ENCODE data around the gene ACTR3.

ACTR3 gene

DNA sequence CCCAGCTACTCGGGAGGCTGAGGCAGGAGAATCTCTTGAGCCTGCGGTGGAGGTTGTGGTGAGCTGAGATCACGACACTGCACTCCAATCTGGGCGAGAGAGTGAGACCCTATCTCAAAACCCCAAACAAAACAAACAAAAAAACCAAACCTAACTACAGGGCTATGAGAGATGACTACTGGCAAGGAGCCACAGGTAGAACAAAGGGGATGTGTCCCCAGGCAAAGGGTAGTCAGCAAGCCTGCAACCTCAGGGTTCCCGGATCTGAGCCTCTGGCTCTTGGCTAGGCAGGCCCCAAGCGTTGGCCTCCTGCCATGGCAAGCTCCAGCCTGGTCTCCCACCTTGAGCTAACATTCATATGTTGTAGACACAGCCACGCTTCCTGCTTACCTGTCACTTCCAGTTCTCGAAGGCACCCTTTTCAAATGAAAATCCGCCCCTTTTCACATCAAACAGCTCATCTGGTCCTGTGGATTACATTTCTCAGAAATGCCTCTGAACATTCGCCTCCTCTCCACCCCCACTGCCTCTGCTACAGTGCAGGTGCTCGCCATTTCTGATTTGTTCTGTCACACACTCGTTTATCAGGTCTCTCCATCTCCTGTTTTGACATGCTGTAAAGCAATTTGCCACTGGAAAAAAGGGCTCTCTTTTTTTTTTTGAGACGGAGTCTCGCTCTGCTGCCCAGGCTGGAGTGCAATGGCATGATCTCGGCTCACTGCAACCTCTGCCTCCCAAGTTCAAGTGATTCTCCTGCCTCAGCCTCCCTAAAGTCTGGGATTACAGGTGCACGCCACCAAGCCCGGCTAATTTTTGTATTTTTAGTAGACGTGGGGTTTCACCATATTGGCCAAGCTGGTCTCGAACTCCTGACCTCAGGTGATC lies 13.1 kb upstream of the ACTR3 start:
- peak; percentile 55 to 73 for DNase-seq (ENCODE audit: low read depth in 2 of 2)

DNA sequence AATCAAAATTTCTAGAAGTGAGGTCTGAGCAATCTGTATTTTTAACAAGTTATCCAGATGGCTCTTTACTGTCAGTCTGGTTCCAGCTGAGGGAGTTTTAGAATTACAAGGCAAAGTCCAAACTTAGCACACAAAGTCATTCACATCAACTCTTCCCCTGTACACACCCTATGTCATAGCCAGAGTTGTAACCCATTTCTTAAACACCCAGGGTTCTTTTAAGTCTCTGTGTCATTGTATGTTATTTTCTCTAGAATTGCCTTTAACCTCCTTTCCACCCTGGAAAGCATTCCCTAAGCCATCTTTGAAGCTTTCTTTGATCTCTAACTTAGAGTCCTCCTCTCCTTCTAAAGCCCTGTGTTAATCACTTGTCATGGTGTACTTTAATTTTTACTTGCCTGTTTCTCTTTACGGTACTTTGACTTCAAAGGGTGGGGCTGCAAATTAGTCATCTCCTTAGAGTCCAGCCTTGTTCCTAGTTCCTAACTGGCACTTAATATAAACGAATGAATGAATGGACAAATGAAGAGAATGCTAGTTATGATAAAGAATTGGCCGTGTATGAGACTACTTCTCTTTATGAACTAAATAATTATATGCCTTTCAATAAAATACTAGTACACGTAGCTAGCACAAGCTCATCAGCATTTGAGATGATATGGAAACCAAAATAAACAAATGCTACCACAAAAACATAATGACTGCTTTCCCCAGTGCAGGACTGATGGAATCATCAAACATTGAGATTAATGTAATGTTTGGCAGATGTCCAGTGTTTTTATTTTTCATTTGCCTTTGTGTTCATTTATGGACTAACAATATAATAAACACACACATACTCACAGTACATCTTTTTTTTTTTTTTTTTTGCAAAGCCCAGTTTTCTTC lies 11.9 kb upstream of the ACTR3 start:
- no peak for DNase-seq (ENCODE audit: low read depth in 2 of 2)

DNA sequence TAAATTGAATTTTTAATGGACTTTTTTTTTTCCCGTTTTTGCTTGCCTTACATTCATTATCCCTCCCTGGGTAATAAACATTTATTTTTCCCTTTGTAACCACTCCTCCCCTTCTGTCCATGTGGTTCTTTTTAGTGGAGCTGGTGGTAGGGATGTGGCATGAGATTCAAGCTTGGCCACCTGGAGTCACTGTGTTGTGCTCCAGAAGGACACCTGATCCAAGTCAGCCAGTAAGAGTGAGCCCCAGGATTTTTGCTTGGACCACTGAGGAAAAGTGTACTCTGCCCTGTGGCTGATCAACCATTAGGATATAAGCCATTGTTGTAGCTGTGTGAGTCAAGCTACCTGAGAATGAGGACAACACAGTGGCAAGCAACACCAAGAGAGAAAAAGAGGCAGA lies 11.1 kb upstream of the ACTR3 start:
- no peak for DNase-seq (ENCODE audit: low read depth in 2 of 2)

DNA sequence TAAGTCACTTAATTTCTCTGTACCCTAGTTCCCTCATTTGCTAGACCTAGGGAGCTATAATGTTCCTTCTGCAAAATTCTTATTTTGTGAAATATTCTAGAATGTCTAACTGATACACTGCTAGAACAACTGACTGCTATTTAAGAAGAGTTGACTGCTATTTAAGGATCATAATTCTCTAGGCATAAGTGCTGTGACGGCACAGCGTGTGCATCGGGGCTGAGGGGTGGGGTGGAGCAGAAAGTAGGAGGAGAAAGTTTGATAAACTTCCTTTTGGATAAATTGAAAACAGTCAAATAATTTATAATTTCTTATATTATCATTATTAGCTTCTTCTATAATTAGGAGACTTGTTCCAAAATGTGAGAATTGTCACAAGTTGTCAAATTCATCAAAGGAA lies 10.4 kb upstream of the ACTR3 start:
- no peak for DNase-seq (ENCODE audit: low read depth in 2 of 2)

DNA sequence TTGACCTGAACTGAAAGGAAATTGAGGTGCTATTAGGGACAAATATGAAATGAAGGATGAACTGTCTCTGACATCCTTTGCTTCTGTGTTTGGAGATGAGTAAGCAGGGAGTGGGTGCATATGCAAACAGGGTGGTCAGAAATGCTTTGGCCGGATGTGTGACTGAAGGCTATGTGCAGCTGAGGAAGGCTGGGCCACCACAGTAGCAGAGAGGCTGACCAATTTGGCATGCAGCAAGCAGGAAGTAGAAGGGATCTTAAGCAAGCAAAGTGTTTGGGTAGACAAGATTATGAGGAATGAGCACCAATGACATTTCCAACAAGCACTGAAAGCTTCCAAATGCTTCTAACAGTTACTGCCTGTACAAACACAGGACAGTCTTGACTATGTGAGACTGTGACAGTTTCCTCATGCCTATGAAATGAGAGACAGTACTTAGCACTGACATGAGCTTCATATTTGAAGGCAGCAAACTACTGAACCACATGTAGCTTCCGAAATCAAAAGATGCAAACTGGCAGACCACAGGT lies 3.3 kb upstream of the ACTR3 start:
- DNase-seq (ENCODE audit: low read depth in 2 of 2), result no peak

DNA sequence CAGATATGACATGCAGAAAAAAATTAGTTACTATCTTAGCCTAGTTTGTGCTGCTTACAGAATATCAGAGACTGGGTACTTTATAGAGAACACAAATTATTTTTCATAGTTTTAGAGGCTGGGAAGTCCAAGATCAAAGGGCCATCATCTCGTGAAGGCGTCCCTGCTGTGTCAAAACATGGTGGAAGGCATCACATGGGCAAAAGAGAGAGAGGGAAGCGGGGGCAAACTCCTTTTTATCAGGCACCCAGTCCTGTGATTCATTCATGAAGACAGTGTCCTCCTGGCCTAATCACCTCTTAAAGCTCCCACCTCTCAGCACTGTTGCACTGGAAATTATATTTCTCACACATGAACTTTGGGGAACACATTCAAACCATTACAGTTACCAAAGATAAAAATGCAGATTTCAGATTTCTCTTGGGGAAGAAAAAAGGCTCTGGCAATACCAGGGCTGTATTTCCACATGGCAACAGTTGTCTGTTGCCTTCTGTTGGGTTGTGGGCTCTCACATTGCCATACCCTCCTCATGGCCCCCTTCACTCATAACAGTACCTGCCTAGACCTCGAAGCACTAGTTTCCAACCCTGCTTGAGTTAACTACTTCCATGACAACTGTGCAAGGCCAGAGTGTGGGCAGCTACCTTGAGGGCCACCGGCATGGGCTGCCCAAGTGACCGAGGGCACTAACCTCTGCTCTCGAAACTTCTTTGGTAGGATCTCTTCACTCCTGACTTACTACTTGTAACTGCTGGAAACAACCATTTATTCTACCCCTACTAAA lies 2.7 kb upstream of the ACTR3 start:
- no peak for DNase-seq (ENCODE audit: low read depth in 2 of 2)

DNA sequence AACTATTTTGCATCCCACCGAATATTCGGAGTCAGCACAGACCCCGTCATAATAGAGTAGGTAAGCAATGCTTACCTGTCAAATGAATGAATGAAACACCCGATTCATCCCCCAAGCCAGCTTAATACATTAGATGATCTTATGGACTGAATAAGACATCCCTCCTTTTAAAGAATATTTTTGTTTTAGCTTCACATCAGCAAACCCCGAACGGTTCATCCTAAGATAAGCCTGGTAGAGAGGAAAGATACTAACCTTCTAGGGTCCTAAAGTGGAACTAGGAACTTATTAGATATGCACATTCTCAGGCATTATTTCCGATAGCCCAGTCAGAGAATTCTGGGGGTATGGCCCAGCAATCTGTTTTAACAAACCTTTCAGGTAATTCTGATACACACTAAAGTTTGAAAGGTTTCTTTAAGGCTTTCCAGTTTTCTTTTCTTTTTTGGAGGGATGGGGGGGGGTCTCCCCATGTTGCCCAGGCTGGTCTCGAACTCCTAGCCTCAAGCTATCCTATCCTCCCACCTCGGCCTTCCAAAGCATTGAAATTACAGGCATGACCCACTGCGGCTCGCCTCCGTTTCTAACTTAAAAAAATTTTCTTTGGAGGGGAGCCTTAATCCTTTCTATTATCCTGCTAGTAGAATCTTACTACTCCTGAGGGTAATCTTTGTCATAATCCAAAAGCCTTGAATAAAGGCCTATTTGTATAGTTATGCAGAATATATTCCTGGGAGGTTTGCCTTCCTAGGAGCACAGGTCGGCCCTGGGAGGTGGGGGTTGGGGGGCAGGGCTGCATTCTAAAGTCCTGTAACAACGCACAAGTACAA lies 1.0 kb upstream of the ACTR3 start:
- DNase-seq (ENCODE audit: low read depth in 2 of 2), result no peak

DNA sequence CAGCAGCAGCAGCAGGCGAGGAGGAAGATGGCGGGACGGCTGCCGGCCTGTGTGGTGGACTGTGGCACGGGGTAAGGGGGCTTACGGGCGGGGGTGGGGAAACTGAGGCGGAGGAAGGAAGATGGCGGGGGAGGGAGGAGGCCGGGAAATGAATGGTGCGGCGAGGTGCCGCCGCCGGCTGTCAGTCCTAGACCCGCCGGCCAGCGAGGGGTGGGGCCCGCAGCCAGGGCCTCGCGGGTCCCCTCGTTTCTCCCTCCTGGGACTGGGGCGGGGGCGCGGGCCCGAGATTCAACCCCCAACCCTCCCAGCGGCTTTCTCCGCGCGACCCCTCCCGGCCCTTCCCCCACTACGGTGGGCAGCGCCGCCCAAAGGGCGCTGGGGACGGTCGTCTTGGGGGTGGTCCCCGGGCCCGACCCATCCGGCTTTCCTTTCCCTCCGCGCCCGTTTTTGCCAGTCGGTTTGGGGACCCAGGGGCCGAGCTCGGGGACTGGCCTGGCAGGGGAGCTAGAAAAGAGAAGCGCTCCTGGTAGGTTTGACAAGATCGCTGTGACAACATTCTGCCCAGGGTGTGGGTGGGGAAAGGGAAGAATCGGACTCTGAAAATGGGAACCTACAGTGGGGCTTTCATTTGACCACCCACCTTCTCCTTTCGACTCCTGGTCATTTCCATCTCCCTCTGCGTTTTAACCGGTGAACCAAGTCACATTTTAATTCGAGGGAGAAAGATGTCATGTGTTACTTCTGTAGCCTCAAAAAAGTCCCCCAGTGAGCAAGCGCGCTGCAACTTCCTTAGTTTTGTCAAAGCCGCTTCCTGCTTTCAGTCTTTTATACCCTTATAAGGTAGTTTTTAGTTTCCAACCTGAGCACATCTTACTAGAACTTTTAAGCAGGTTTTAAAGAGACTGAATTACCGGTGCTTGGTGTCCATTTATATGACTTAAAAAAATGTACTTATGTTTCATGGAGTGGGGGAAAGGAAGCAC lies 655 bp downstream of the ACTR3 start:
- peak; percentile 68 to 70 for DNase-seq (ENCODE audit: low read depth in 2 of 2)

DNA sequence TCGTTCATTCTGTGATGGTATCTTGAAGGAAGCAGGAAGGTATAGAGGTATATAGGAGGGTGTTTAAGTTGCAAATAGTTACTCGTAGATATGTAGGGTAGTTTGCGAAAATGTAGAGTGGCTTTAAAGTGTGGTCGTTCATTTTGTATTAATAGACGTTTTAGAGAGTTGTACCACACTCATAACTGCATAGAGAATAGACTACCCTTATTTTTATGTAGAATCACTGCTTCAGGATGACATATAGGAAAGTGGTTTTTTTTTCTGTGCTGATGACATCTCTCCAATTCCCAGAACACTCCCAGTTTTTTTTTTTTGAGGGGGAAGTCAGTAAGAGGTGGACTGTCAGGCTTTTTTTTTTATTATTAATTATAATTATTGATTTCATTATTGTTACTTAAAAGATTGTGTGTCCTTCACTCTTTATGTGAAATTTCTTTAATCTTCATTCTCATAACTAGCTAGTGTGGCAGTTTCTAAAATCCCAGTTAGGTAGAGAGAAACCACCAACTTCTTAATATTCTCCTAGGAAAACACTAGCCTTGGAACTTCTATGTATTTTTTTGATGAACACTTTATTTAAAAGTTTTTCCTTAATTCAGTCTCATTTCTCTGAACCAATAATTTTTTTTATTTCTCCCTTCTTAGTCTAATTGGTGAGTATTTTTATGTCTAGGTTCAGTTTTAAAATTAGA lies 1.5 kb downstream of the ACTR3 start:
- DNase-seq (ENCODE audit: low read depth in 2 of 2), result no peak

DNA sequence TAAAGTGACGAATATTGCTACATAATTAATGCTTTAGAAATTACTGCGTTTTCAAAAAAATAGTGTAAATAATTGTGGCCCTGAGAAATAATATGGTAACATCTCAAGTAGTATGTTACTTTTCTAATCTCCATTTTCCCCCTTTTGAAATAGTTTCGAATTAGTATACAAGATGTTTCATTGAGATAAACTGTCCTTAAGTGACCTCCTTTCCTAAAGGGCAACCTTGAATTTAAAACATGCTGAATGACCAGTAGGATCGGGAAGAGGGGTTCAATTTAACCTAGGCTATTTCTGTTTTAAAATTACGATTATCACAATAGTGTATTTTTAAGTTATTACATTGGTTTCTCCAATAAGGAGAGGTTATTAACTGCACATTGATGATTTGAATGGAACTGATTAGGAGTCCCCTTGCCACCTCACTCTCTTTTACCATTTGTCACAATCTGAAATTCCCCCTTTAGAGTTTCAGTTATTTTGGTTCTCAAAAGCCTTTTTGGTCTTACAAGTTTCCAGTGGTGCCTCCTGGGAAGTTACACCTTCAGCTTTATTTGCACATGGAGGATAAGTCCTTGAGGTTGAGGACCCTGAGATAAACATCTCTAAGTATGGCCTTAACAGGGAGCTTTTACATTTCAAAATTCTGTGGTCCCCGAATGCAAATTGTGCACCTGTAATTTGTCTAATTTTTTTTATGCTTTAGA lies 2.3 kb downstream of the ACTR3 start:
- DNase-seq (ENCODE audit: low read depth in 2 of 2), result no peak

DNA sequence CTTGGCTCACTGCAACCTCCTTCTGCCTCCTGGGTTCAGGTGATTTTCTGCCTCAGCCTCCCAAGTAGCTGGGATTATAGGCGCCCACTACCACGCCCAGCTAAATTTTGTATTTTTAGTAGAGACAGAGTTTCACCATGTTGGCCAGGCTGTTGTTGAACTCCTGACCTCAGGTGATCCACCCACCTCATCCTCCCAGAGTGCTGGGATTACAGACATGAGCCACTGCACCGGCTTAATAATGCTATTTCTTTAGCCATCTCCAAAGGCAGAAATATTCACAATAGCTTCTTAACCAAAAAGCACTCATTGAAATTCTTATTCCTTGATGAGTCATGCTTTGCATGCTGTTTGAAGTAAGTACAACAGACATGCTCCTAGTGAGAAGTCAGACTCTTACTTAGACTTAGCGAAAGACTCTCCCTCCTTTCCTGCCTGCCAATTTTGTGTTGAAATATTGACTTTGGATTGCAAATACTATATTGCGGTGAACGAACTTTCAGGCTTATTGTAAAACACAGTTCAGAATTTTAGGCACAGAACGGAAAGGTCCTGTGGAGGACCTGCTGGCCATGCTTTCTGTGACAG lies 4.4 kb downstream of the ACTR3 start:
- no peak for DNase-seq (ENCODE audit: low read depth in 2 of 2)

DNA sequence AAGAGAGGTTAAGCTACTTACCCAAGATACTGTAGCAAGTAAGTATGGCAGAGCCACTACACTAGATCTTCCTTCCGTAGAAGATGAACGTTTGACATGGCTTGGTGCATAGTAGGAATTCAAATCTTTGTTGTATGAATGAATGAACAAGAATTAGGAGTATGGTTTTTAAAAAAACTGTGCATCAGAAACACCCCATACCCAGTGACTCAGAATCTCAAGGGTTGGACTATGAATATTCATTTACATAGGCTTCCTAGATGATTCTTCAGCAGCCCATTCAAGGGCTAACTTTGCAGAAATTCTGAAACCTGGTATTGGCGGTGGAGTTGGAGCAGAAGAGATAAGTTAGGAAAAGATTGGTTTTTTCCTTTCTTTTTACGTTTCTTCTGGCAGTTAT lies 5.4 kb downstream of the ACTR3 start:
- DNase-seq (ENCODE audit: low read depth in 2 of 2), result no peak

DNA sequence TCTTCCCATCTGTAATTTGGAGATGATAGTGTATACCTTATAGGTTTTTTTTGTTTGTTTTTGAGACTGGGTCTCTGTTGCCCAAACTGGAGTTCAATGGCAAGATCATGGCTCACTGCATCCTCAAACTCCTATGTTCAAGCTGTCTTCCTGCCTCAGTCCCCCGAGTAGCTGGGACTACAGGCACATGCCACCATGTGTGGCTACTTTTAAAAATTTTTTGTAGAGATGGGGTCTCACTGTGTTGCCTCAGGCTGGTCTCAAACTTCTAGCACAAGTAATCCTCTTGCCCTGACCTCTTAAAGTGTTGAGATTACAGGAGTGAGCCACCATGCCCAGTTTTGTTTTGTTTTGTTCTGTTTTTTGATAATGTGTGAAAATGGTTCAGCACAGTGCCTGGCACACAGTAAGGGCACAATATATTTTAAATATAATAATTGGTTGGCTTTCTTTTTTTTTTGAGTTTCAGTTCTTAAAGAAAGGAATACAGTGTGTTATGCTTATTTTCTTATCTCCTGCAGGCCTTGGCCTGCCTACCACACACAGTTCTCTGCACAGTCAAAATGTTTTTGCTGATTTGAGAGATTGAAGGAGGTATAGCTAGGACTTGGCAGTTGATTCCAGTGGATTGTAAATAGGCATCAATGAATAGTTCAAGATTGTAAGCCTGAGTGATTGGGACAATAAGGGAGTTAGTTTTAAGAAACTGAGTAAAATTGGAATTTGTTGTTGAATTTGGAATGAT lies 6.1 kb downstream of the ACTR3 start:
- DNase-seq (ENCODE audit: low read depth in 2 of 2), result no peak

DNA sequence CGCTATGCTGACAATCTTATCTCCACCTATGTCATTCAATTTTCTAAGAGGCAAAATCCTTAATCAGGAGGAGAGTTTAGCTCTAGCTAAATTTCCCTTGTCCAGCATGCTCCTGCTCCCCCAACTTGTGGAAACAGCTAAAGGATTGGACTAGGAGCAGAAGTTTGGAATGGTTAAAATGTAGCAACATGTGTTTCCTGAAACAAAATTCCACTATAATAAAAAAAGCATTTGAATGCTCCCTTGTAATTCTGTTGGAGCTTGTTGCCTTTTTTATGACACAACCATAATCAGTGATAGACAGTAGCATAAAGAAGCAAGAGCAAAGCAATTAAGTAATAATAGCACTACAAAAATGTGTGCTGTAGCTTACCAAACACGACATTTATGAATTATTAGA lies 6.9 kb downstream of the ACTR3 start:
- no peak for DNase-seq (ENCODE audit: low read depth in 2 of 2)

DNA sequence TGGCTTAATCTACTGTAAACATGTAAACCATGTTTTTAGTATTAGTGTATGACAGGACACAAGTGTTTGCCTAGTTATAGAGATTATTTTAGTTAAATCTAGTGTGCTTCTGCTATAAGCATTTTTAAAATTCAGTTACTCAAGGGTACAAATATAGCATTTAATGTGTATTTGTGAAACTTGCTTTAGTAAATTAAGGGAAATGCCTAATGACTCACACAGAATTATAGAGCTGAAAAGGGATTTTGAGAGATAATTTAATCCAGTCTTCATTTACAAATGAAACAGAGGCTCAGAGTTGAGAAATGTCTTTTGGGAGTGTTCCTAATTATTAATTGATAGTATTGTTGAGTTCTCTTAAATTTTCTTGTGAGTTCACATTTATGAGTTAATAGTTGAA lies 8.2 kb downstream of the ACTR3 start:
- DNase-seq (ENCODE audit: low read depth in 2 of 2), result no peak

DNA sequence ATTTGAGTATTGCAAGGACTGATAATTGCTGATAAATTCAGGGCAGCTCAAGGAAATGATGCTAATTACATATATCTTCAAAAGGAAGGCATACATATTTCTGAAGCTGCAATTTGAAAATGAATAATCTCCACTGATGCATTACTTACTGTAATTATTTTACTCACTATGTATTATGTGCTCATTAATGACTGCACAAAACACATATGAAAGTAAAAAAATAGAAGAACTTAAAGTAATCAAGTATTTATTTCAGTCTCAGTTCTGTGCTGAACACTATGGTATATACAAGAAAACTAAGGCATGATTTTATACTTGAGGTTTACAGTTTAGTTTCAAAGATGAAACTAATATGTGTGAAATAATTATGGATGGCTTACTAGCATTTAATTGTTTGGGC lies 9.3 kb downstream of the ACTR3 start:
- no peak for DNase-seq (ENCODE audit: low read depth in 2 of 2)

DNA sequence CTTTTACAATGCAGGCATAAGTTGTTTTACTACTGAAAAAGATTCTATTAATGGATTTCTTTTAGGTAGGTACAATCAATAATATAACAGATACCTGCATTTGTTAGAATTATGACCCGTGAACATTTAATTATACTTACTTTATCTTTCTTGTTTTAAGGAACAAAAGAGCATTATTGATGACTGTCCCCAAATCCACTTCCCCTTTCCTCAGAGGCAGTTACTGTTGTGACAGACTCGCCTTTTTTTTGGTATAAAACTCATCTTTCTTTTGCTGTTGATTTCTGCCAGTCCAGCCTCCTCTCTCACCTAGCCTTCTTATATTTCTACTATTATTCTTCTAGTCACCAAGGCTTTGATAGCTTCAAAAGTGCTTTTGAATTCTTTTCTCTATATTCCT lies 12.1 kb downstream of the ACTR3 start:
- DNase-seq (ENCODE audit: low read depth in 2 of 2), result no peak
